Heart left ventricle (tissue), 16 donors: ENCODE data around the gene NIPBL. TPM values are rescaled to one million over a fixed set of nuclear protein-coding genes. Genes with fewer than 3 reads are reported as not detected.
"Not testable (repeated sequence)": the region's sequence is repeated elsewhere in the genome, so short reads cannot be mapped to it uniquely, and the experiment has no call there.

Experiments
- ATAC-seq, 4 donors: fragments of 200-7000 bp; cut with Tn5 transposase; one replicate each; pipeline ENCODE4 v1.9.1; 2020 to 2022; ENCODE audit warnings: moderate library complexity in 4 of 4, mild to moderate bottlenecking in 3 of 4, moderate number of reproducible peaks in 1 of 4
- DNase-seq, 5 donors: peaks; one replicate each; pipeline ENCODE4 v3.0.0-alpha.2; 2020
- H3K27ac ChIP-seq, 12 donors: fragments of 200-600 bp; sonication (generic) in 4 of 12; one replicate each; pipeline versions ENCODE4 v1.5.0 to v1.8.0; 2016 to 2022; ENCODE audit warnings: mild to moderate bottlenecking in 2 of 12
- H3K27me3 ChIP-seq, 9 donors: fragments of 200-600 bp; sonication (generic) in 2 of 9; one replicate each; pipeline versions ENCODE4 v1.5.1 to v1.8.0; 2016 to 2022; ENCODE audit warnings: mild to moderate bottlenecking in 3 of 9
- H3K36me3 ChIP-seq, 9 donors: fragments of 200-600 bp; sonication (generic) in 2 of 9; one replicate each; pipeline versions ENCODE4 v1.5.0 to v1.8.0; 2018 to 2022; ENCODE audit warnings: mild to moderate bottlenecking in 2 of 9
- H3K4me1 ChIP-seq, 12 donors: fragments of 200-600 bp; sonication (generic) in 4 of 12; one replicate each; pipeline versions ENCODE4 v1.5.0 to v1.8.0; 2016 to 2022; ENCODE audit warnings: mild to moderate bottlenecking in 3 of 12
- H3K4me3 ChIP-seq, 12 donors: fragments of 200-600 bp; sonication (generic) in 4 of 12; one replicate each; pipeline versions ENCODE4 v1.5.0 to v1.8.0; 2017 to 2022; ENCODE audit warnings: mild to moderate bottlenecking in 9 of 12, moderate library complexity in 4 of 12
- H3K9me3 ChIP-seq, 12 donors: fragments of 200-600 bp; sonication (generic) in 4 of 12; one replicate each; pipeline versions ENCODE4 v1.5.0 to v1.8.0; 2016 to 2022; ENCODE audit warnings: mild to moderate bottlenecking in 1 of 12
- CTCF ChIP-seq, 12 donors: fragments of 200-600 bp; sonication (generic) in 4 of 12; IDR thresholded peaks; one replicate each; pipeline versions ENCODE4 v1.5.0 to v1.8.0; 2018 to 2022; ENCODE audit warnings: antibody characterized with exemption in 12 of 12, mild to moderate bottlenecking in 5 of 12
- POLR2A ChIP-seq, 2 donors: fragments of 450-650 bp; IDR thresholded peaks; one replicate each; pipeline ENCODE4 v1.6.1; 2017; ENCODE audit warnings: antibody characterized with exemption in 2 of 2, mild to moderate bottlenecking in 2 of 2, moderate library complexity in 2 of 2
- WGBS, 4 donors: extraction: QIAGEN DNeasy Blood & Tissue Kit in 2 of 4; methylation state at CpG; one replicate each; pipeline versions ENCODE4 v1.1.5 to v1.1.7; 2013 to 2018; 5-methylcytosine and 5-hydroxymethylcytosine counted together
- intact Hi-C, 10 donors: fragments of 100-400 bp; cut with DNase I; formaldehyde crosslinking; loops; one replicate each; pipeline versions ENCODE4 v1.11.1 to v1.14.2; 2022
- polyA plus RNA-seq, 2 donors: library from polyadenylated mRNA; stranded (reverse); fragments of 200-250 nt; gene quantifications; one replicate each; pipeline ENCODE4 v1.2.3, GENCODE V29; 2013
- total RNA-seq, 9 donors: library from RNA; depleted of rRNA in 2 of 9; stranded (reverse); fragments of >200 nt in 2 of 9; fragmentation: NEBNext Ultra II Directional in 3 of 9; extraction: Animal tissue kit (Norgen Biotek cat#: 25700) in 3 of 9; gene quantifications; one replicate each; pipeline versions ENCODE4 v1.1.0 to v1.2.4, GENCODE V29; 2016 to 2023
- donor health status: ischemic (EF 13 %, LVEDD 7.1; RV severe dilation, severe dysfunction).
- donor health status: healthy with polysubstance abuse.
- donor health status: DM: no; HTN: yes; CAD: no.
- donor health status: DM: no; HTN: no; CAD: no.
- donor health status: ischemic (EF 25% LVEDD 6.9; RV normal size, moderate dysfunction).
- donor health status: ischemic (EF 25% LVEDD 5.7; RV mildly dilated, moderate dysfunction).
- donor health status: healthy.
- donor health status: DM: yes; HTN: yes; CAD: no.
- donor health status: ischemic (EF 35%, LVEDD 5.7; RV mildly dilated, moderate dysfunction).
- donor health status: nonischemic (EF 11% LVEDD 7.7; RV severe dilation, severe dysfunction).
- donor health status: DM: yes; HTN: yes; CAD: no.
- donor health status: PGD.
- donor health status: ischemic (EF 29% LVEDD 5.4; RV normal size, mild dysfunction).
- donor health status: nonischemic (EF 23%, LVEDD 6.1; RV moderate dilation, normal function).

NIPBL gene
- total and polyA plus RNA-seq, 11 donors = 13.2 to 57.3 (median 38.2) TPM

GRCh38 chr5:36886791-36887190 is 10.2 kb downstream of the NIPBL start:
- DNase-seq (no peak), ATAC-seq (no peak)
- no peaks in the 10 kb centered on the region for H3K9me3 ChIP-seq
- no peak overlapping the region for H3K27ac ChIP-seq
- no peak for TF ChIP-seq POLR2A (IDR thresholded peaks at IDR 0.05)
- peaks cover 3 to 75% (median 49%) of the 10 kb centered on the region in 12 donors for H3K4me1 ChIP-seq
- 82 to 88% (median 85%) methylated on average over 3 of the region's 3 CpGs for WGBS, 4 donors
- no peak overlapping the region for H3K4me3 ChIP-seq
- H3K36me3 ChIP-seq = peaks cover 0 to 3% (median 0%) of the 10 kb centered on the region in 9 donors
- no peaks in the 10 kb centered on the region for H3K27me3 ChIP-seq
- intact Hi-C loops = loop anchor here in 1 of 10 donors (5.0 kb wide), 1 partner anchor 46 kb away; no protein-coding TSS in a partner anchor

GRCh38 chr5:36887532-36887931 is 11.0 kb downstream of the NIPBL start:
- intact Hi-C loops = loop anchor here in 1 of 10 donors (5.0 kb wide), 1 partner anchor 45 kb away; no protein-coding TSS in a partner anchor
- Histone ChIP-seq H3K27ac (no peak overlapping the region), H3K27me3 (no peaks in the 10 kb centered on the region), H3K4me1 (peaks cover 0 to 67% (median 43%) of the 10 kb centered on the region in 12 donors), H3K9me3 (no peaks in the 10 kb centered on the region), H3K4me3 (no peak overlapping the region), H3K36me3 (peaks cover 0 to 3% (median 0%) of the 10 kb centered on the region in 9 donors)
- DNase-seq (no peak), ATAC-seq (no peak)
- TF ChIP-seq CTCF (IDR thresholded peaks at IDR 0.05) (no peak), POLR2A (IDR thresholded peaks at IDR 0.05) (no peak)

GRCh38 chr5:36888303-36888702 is 11.7 kb downstream of the NIPBL start:
- H3K27ac ChIP-seq = no peak overlapping the region
- H3K36me3 ChIP-seq = peaks cover 0 to 3% (median 0%) of the 10 kb centered on the region in 9 donors
- TF ChIP-seq POLR2A (IDR thresholded peaks at IDR 0.05) (no peak), CTCF (IDR thresholded peaks at IDR 0.05) (no peak)
- no peak overlapping the region for H3K4me3 ChIP-seq
- intact Hi-C loops = loop anchor here in 1 of 10 donors (5.0 kb wide), 1 partner anchor 44 kb away; no protein-coding TSS in a partner anchor
- ATAC-seq (no peak), DNase-seq (no peak)
- peaks cover 0 to 60% (median 36%) of the 10 kb centered on the region in 12 donors for H3K4me1 ChIP-seq
- H3K27me3 ChIP-seq = no peaks in the 10 kb centered on the region
- H3K9me3 ChIP-seq = no peaks in the 10 kb centered on the region

- Histone ChIP-seq H3K27ac (no peak overlapping the region), H3K27me3 (no peaks in the 10 kb centered on the region), H3K4me3 (no peak overlapping the region), H3K9me3 (no peaks in the 10 kb centered on the region), H3K4me1 (peaks cover 0 to 55% (median 31%) of the 10 kb centered on the region in 12 donors), H3K36me3 (peaks cover 0 to 3% (median 0%) of the 10 kb centered on the region in 9 donors)
- DNase-seq (no peak), ATAC-seq (no peak)
- WGBS, 4 donors = 88 to 96% (median 94%) methylated on average over 1 of the region's 1 CpG
- intact Hi-C loops = loop anchor here in 1 of 10 donors (5.0 kb wide), 1 partner anchor 43 kb away; no protein-coding TSS in a partner anchor
- TF ChIP-seq POLR2A (IDR thresholded peaks at IDR 0.05) = no peak
- no peak for TF ChIP-seq CTCF (IDR thresholded peaks at IDR 0.05)
Observed at GRCh38 chr5:36889264-36889663, 12.7 kb downstream of the NIPBL start.

- no peaks in the 10 kb centered on the region for H3K27me3 ChIP-seq
- H3K4me3 ChIP-seq = no peak overlapping the region
- ATAC-seq (no peak), DNase-seq (no peak)
- TF ChIP-seq CTCF (IDR thresholded peaks at IDR 0.05) (no peak), POLR2A (IDR thresholded peaks at IDR 0.05) (no peak)
- H3K36me3 ChIP-seq = no peaks in the 10 kb centered on the region
- no peaks in the 10 kb centered on the region for H3K9me3 ChIP-seq
- intact Hi-C loops = no loop called here
- no peak overlapping the region for H3K27ac ChIP-seq
- WGBS, 4 donors = 94 to 100% (median 98%) methylated on average over 1 of the region's 1 CpG
- peaks cover 0 to 54% (median 36%) of the 10 kb centered on the region in 12 donors for H3K4me1 ChIP-seq
Observed at GRCh38 chr5:36891266-36891665, 14.7 kb downstream of the NIPBL start.

- DNase-seq, H3K9me3 ChIP-seq, H3K27ac ChIP-seq, H3K27me3 ChIP-seq, H3K36me3 ChIP-seq, intact Hi-C loops, ATAC-seq, H3K4me3 ChIP-seq: not testable (repeated sequence)
- peaks cover 0 to 45% (median 29%) of the 10 kb centered on the region in 12 donors for H3K4me1 ChIP-seq
- 86 to 98% (median 96%) methylated on average over 2 to 3 of the region's 6 CpGs for WGBS, 4 donors
Observed at GRCh38 chr5:36892085-36892830, 15.7 kb downstream of the NIPBL start.
